ENCODE measurements around the gene GPR61.

The GPR61 gene

DNA sequence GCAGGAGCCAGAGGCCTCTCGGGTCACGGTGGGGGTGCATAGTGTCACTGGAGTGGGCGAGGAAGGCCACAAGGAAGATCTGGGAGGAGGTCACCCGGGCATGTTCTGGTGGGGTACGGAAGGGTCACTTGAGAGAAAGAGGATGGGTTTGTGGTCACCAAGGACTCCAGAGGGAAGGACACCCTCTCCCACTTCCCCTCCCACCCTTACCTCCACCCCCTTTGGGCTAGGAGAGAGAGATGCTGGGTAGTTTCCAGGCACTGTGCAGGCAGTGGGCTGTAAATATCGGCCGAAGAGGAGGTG lies 30.8 kb upstream of the GPR61 start:
- no peak for DNase-seq (ENCODE audit: low spot score)

DNA sequence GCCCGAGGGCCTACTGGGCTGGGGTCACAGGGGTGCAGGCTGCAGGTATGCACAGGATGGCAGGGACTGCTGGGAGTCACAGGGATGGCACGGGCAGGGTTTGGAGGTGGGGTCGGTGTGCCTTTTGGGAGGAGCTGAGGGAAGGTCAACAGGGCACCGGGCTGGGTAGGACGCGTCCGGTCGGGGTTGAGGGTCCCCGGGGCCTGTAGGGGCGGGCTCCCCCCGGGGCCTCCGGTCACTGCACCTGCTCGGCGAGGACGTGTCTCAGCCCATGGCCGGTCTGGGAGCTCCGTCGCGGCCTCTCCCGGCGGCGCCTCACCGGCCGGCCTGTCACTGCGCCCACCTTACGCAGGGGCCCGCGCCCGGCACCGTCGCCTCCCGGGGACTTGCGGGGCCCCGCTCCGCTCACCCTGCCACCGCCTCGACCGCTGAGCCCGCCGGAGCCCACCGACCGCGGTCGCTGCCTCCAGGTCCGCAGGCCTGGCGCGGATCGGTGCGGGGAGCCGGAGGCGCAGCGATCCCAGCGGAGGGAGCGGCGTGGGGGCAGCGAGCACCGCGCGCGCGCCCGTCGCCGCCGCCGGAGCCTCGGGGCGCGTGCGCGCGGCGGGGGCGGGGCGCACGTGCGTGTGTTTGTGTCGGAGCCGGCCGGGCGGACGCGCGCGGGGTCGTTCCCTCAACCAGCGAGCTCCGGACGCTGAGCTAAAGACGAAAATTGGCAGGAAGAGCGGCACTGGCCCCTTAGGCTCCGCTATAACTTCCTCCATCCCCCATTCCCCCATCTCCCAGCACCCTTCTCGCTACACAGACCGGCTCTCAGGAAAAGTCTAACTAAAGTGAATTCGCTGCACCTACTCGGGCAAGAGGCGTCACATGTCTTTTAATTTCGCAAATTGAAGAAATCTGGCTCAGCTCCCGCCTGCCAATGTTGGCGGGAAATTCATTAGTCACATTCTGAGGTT lies 30.2 kb upstream of the GPR61 start, which contains the start of gene AMIGO1:
TSS of gene AMIGO1 (minus strand) at position 552 of the 959 bp plus-strand sequence. CDS start 815 bp downstream, outside the sequence.
- peak; percentile 81 for DNase-seq (ENCODE audit: low spot score)

DNA sequence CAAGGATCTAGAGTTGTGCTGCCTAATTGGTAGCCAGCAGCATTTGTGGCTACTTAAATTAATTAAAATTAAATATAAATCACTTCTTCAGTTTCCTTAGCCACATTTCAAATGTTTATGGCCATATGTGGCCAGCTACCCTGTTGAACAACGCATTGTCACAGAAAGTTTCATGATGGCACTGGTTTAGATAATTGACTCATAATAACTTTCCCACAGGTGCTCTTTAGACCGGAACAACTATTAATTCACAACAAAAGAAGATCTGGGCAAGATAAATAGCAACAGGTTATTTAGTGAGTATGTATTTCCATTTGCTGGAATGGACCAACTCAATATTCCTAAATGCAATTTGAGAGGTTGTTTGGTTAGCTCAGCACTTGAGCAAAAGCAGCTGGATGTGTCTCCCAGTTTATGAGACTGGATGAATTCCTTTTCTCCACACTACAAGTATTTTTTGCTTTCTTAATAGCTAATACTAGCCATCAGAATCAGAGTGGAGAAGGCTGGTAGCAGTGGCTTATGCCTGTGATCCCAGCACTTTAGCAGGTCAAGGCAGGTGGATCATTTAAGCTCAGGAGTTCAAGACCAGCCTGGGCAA lies 26.5 kb upstream of the GPR61 start:
- no peak for DNase-seq (ENCODE audit: low spot score)

DNA sequence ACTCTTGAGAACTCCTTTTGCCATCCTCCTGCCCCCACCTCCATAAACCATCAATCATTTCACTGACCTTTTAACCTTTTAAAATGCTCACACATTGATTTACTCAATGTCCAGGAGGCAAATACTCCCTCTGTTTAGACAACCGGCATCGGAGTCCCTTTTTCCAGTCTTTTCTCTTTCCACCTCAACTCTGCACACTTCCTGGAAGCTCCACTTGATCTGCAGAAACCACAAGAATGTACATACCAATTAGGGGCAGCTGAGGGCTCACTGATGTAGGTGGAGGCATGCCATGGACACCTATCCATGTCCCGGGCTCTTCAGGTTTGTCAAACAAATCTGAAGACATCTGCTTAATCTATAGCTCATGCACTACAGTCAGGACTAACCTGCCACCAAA lies 24.8 kb upstream of the GPR61 start:
- DNase-seq (ENCODE audit: low spot score) = no peak

DNA sequence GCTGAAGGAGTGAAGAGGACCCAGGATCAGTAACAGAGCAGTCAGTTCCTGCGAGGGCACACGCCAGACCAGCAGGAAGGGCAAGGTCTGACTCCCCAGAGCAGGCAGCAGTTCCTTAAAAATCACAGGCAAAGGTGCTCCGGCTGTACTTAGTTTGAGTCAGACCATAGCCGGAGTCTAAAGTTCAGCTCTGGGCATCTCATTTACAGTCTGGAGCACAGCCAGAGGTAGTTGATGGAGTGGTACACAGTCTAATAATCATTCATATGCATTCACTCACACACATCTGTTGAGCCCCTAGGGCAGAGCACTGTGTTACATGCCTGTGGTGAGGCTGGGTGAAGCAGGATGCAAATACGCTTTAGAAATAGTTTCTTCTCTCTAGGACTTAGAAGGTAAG lies 22.8 kb upstream of the GPR61 start:
- DNase-seq (ENCODE audit: low spot score) = no peak

DNA sequence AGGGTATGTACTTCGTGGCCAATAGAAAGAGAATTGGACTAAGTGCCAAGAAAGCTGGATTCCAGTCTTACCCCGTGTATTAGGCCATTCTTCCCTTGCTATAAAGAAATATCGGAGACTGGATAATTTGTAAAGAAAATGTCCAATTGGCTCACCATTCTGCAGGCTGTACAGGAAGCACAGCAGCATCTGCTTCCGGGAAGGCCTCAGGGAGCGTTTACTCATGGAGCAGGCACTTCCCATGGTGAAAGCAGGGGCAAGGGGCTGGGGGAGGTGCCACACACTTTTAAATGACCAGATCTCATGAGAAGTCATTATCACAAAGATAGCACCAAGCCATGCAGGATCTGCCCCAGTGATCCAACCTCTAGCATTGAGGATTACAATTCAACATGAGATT lies 22.3 kb upstream of the GPR61 start:
- no peak for DNase-seq (ENCODE audit: low spot score)

DNA sequence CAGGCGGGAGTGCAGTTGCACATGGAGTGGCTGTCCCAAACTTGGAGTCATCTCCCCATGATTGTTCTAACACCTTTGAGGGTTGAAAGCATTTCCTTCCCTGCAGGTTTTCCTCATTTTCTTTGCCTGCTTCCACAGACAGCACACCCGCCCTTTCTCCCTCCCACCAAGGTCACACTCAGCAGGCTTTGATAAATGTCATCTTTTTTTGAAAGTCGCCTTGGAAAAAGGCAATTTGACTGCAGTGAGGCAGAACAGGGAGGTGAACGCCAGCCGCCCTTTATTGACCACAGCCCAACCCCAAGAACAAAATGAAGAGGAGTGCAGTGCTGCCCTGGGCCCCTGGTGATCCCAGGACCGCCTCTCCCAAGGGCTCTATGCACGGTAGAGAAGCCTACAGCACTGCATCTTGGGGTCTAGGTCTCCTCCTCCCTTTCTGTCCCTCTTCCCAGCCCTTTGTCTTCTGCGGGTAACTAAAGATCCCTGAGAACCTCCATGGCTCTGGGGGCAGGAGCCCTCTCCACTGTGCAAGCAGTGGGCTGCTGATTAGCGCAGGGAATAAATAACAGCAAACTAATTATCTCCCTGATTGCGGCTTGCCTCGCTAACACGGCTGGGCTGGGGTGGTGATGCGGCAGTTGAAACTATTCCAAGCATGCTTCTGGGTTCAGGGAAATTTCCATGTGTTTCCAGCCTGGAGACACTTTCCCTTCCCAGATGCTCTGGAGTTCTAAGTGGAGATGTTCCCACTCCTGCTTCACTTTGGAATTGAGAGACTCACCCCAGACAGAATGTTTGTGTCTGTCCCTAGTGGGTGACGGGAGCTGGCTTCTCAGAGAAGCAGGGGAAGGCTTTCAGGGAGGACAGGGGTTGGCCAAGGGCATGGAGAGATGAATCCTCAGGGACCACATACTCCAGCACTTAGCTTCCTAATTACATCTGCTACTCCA lies 18.4 kb upstream of the GPR61 start:
- DNase-seq (ENCODE audit: low spot score) = no peak

DNA sequence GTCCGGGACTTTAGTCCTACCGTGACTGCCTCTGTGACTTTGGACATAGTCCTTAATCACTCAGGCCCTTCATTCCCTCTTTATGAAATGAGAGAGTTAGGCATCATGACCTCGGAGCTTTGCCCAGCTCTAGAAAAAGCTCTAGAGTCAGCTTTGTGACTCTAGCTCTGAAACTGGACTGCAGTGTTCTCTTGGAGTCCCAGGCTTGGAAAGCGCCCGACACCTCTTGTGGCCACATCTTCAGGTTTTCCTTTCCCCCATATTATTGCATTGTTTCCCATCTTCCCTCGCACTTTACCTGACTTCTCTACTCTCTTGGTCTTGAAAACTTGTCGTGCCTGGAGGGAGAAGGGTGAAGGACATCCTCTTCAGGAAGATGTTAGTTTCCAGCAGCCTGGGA lies 17.6 kb upstream of the GPR61 start:
- DNase-seq (ENCODE audit: low spot score) = no peak

DNA sequence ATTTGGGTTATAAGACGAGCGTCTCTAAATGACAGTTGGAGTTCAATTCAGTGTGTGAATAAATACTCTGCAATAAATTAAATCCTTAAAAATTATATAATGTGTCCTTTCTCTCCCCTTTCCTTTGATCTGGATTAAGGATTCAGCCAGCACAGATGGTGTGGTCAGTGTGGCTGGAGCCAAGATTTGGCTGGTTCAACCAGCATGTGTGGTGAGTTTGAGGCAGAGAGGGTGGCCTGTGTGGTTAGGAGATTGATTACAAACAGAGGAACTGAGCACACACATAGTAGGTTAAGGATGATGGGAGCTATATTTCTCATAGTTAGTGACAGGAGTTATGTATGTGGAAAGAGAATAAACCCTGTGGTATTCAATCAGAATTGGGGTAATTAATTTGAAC lies 16.0 kb upstream of the GPR61 start:
- no peak for DNase-seq (ENCODE audit: low spot score)

DNA sequence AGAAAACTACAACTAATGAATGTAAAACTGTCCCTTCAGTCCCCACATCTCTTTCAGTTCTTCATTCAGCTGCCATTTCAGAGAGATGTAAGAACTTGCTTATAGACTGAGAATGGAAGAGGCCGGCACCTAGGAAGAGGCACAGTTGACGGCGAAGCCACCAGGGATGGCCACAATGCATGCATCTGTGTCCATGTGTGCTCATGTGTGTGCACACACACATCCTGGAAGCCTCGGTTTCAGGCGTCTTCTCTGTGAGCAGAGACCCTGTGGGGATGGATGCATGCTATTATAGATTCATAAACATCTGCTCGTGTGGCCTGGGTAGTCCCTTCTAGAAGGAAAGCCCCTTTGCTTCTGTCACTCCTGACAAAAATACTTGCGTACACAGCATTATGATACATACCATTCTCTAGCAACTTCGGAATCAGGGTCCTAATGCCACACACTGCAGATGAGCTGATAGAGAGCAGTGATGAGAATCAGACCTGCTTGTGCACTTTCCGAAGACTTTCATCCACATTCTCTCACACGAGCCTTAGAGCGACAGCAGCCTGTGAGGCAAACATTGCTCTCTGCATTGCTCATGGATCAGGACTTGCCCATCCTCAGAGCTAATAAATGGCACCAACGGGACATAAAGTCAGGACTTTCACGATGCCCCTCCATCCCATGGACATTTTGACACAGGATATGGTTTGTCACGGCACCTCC lies 12.4 kb upstream of the GPR61 start:
- no peak for DNase-seq (ENCODE audit: low spot score)

DNA sequence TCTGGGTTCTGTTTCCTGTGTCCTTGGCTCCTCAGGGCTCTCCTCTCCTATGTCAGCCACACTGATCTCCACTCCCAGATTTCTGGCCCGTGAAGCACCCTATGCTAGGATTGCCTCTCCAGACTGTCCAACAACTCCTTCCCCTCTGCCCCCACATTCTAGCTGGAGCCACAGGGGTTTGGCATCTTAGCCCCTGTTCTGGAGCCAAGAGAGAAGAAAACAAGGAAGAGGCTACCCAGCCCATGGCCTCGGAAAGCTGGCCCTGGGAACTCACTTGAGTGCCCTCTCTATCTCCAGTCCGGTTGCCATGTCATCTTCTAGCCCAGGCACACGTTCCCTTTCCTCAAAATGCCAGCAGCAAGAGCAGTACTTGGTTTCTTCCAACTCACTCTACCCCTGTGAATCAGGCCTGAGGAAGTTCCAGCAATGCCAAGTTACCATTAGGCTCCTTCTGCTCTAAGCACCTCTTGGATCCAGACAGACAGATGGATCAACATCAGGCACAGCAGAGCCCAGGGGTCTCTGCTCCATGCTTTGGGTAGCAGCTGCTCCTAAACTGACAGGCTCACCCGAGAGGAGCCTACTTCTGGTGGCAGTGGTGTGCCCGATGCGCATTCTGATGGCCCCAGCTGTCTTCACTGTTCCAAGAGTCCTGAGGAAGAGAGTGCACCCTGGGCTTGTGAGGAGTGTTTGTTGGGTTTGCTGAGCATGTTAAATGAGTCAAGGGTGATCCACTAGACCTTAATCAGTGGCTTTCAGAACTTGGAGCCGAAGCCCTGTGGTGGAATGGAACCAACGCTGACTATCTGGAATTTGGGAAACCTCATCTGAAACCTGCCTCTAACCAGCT lies 11.6 kb upstream of the GPR61 start:
- DNase-seq (ENCODE audit: low spot score) = no peak

DNA sequence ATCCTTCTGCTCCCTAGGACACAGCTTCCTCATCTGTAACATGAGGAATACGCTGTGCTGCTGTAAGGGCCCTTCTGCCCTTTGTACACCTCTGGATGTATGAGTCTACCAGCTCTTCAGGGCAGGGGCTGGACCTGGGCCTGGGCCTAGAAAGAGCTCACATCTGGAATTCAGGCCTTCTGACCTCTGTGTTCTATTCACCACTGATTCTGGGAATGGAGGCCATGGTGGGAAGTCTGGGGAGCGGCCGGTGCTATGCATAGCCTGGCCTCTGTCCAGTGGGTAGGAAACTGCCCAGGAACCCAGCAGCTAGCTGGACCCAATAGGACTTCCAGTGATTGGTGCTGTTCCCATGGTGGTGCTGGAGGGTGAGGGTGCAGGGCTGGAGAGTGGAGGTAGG lies 11.0 kb upstream of the GPR61 start:
- no peak for DNase-seq (ENCODE audit: low spot score)

DNA sequence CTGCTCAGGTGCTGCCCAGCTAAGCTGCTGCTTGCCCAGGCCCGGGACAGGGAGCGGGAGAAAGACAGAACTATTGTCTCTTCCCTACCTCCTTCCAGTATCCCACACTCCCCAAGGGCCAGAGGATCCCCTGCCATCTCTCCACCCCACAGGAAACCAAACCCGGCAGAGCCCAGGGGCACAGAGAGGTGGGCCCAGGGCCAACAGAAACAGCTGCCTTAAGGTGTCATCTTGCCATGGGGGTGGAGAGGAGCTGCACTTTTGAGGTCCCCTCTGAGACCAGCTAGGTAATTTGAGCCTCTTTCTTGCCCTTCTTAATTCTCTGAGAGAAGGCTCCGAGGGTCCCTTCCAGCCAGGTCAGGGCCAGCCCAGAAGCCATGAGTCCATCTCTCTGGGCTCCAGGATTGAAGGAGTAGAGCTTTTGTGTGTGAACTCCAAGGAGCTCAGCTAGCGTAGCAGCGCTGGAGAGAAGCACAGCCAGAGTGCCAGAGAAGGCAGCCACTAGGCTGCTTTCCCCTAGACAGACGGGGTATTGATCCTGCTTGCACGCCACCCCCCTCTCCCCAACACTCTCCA lies 9.7 kb upstream of the GPR61 start:
- DNase-seq (ENCODE audit: low spot score) = no peak

DNA sequence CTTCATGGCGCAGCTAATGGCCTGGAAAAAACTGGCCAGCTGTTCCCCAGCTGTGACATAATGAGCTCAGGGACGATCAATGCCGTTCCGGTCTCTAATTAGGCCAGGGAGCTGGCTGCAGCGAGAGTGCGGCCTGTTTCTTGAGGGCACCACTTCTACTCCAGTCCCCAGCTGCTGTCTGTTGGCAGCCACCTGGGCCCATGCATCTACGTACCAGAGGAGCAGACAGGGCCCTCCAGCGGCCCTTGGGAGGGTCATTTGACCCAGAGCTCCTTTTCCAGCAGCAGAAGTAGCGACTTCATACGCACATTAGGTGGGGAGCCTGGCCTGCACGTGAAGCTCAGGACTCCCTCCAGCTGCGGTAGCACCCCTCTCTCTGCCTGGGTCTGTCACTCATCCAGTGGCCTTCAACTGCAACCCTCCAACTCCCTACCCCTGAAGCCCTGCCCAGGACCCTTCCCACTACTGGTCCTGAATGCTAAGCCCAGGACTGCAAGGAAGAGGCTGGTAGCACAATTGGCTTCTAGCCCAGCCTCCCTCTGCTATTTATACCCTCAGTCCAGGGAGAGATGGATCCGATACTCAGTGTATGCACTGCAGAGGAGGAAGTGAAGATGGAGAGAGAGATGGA lies 9.1 kb upstream of the GPR61 start:
- no peak for DNase-seq (ENCODE audit: low spot score)

DNA sequence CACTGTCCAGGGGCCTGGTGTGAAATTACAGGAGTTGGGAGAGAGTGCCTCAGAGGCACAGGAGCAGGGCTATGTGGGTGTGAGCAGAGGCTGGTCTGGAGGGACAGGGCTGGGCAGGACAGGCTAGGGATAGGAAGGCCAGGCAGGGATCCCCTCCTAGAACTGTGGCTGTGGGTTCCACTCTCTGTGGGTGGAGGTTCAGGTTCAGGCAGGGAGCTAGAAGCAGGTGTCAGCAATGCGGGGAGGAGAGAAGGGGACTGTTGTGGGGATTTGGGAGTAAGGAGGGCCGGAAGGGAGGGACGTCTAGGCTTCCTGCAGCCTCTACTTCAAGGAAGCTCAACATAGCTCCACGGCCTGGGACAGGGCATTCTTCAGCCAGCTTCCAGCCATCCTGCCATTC lies 8.3 kb upstream of the GPR61 start:
- no peak for DNase-seq (ENCODE audit: low spot score)

DNA sequence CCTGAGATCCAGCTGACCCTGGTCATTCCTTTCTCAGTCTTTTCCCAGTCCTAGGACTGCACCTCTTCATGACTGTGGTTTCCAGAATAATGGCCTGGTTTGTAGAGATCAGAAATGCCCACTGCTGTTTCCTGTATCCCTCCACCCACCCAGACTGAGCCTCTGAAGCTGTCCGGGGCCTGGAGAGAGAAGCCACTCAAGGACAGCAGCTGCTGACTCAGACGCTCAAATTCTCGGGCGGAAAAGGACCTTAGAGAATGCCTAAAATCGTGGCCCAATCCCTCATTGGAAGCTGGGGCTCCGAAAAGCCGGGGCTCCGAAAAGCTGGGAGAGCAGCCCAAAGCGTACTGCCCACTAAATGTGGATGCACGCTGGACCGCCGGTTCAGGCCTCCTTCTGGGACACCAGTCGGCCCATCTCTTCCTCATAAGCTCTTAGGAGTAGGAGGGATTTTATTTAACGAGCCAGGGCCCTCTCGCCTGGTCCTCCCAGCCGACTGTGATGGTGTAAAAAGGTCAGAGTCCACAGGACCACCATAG lies 7.8 kb upstream of the GPR61 start:
- DNase-seq (ENCODE audit: low spot score) = no peak

DNA sequence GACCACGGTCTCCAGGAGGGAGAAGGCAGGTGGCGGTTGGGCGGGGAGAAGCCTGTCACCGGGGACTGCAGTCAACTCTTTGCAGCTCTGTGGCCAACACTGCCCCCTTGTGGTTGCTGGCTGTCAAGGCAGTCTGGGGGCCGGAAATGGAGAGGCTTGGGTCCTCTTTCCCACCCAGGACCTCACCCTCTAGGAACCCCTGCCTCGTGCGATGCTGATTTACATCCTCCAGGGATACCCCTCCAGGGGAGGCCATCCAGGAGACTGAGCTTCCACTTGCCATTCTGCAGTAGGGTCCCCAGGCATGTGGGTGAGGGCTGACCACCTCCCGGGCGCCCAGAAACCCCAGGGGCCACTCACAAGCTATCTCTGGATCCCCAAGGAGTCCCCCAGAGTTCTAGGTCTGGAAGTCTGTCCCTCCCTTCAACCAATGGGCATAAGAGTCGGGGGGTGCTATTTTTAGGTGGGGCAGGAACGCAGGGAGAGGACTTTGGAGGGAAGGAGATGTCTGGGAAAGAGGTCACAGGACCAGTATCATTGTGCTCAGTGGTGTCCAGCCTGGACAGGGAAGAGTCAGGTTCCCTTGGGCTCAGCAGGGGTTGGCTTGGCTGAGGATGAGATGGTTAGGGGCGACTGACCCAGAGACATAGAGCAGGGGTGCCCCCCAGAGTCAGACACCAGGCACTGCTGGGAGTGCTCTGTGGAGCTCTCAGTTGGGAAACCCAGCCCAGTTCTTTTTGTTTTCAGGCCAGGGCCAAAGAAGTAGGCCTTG lies 7.1 kb upstream of the GPR61 start:
- DNase-seq (ENCODE audit: low spot score) = peak; percentile 74

DNA sequence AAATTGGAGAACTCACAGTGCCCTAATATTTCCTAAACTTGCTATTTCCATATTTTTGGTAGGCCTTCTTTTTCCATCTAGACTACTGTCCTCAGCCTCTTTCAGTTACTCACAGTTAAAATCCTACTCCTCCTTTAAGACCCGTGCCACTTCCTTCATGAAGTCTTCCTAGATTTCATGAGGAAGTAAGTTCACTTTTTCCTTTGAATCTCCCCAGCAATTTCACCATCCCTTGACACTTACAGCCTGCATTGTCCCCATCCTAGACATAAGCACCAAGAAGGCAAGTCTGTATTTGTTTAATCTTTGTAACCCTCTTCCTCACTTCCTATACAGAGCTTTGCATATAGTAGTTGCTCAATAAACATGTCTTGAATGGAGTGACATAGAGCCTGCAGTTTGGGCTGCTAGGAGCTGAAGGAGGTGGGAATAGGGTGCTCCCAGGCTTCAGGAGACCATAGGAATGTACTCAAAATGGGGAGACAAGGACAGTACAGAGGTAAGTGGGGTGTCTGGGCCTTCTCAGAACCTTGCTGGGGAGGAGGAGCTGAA lies 5.3 kb upstream of the GPR61 start:
- DNase-seq (ENCODE audit: low spot score) = no peak

DNA sequence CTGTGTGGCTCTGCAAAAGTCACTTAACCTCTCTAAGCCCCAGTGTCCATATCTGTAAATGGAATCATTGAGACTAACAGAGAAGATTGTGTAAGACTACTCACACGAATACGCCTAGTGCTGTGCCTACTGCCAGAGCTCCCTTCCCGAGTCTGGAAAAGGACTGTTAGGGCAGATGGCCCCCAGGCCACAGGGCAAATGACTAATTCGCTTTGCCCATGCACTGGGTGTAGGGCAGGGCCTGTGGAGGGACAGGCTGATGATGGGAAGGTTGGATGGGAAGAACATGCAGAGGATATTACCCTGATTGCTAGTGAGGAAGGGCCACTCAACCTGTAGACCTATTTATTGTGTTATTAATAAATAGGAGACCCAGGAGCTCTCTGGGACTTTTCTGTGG lies 4.2 kb upstream of the GPR61 start:
- no peak for DNase-seq (ENCODE audit: low spot score)
